OCI-M2 (cell line): ENCODE results near the gene NECAB3.

Experiments
- DNase-seq: peaks from one replicate; lab custom pipeline; 2025; ENCODE audit not compliant: unreplicated experiment; lab: John Stamatoyannopoulos, UW

NECAB3 gene

GRCh38 chr20:33624399-33624798 lies 49.8 kb downstream of the NECAB3 start:
- DNase-seq, result no peak

DNA sequence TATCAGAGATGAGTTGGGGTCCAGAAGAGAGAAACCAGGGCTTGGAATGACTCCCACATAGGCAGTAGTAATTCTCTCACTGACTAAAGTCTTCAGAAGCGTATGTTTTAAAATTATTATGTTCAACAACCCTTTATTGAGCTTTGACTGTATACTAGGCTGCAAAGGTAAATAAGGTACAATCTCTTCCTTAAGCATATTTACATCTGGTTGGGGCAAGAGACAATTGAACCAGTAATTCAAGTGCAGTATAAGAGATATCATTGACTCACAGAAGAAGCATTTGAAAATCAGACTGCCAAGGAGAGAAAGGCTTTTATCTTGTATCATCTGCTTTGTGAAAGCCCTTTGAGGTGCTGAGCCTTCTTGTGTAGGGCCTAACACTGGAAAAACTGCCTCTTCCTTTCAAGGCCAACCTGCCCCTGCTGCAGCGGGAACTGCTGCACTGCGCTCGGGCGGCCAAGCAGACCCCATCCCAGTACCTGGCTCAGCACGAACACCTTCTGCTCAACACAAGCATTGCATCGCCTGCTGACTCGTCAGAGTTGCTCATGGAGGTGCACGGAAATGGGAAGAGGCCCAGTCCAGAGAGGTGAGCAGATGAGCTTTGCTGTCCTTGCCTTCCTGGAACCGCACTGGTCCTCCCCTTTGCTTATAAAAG lies 51.4 kb downstream of the NECAB3 start:
- no peak for DNase-seq

DNA sequence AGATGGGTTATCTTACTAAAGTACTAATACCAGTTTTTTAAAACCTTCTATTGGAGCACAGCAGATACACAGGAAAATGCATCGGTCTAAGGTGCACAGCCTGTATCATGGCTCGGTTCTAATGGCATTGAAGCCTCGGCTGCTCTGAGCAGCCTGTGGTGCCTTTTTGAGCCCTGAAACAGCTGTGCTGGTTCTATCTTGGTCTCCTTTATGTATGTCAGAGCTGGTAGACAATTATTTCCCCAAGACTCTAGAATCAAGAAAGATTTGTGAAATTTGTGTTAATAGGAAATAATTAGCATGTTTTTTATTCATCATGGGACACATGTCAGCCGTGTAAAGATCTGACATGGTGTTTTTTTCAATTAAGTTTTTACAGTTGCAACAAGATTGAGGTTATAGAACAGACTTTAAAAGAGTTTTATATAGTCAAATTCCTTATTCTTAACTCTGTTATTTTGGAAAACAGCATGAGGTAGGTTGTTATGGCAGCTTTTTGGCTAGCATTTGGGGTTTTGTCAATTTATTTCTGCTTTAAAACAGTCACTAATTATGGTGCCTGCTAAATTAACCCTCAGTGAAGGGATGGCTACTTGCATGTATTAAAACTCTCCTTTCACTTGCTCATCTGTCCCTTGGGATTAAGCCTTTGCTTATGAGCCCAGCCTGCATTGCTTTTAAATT lies 52.4 kb downstream of the NECAB3 start:
- no peak for DNase-seq

- DNase-seq, result no peak
These were observed 62.2 kb downstream of the NECAB3 start for GRCh38 chr20:33612001-33612400.

DNA sequence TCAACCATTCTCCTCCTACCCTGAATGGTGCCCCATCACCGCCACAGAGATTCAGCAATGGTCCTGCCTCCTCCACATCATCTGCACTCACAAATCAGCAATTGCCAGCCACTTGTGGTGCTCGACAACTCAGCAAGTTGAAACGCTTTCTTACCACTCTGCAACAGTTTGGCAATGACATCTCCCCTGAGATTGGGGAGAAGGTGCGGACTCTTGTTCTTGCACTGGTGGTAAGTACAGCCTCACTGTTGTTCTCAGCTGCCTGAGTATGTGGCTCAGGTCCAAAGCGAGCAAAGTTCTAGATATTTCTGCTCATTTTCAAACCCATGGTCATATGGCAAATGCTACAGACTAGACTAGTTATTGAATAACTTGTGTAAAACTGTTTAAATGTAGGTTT lies 63.1 kb downstream of the NECAB3 start:
- no peak for DNase-seq

- DNase-seq, result no peak
These were observed 64.7 kb downstream of the NECAB3 start for GRCh38 chr20:33609504-33609903.
